GM12864 (cell line): ENCODE measurements around the gene ASB12.

Experiments used
- DNase-seq: peaks from one replicate; pipeline ENCODE4 v3.0.0-alpha.2; 2011; ENCODE audit warnings: low read depth
- H3K4me3 ChIP-seq: 2 replicates; pipeline ENCODE4 v1.5.1; 2011; ENCODE audit warnings: mild to moderate bottlenecking, low read depth, low read length, control low read depth
- CTCF ChIP-seq: IDR thresholded peaks from 2 replicates; pipeline ENCODE4 v1.5.1; 2011; ENCODE audit warnings: low read depth, mild to moderate bottlenecking, moderate library complexity, low read length, control low read depth, inconsistent platforms; ENCODE audit errors: missing control alignments

ASB12 gene

GRCh38 chrX:64186974-64187761 is 43.2 kb downstream of the ASB12 start:
- TF ChIP-seq CTCF, result no peak
- DNase-seq, result no peak
- no peak overlapping the region for H3K4me3 ChIP-seq

GRCh38 chrX:64184396-64184795 is 46.0 kb downstream of the ASB12 start:
- TF ChIP-seq CTCF, result no peak
- H3K4me3 ChIP-seq, result no peak overlapping the region
- DNase-seq, result no peak

GRCh38 chrX:64182208-64182607 is 48.2 kb downstream of the ASB12 start:
- H3K4me3 ChIP-seq, result no peak overlapping the region
- DNase-seq, result no peak
- no peak for TF ChIP-seq CTCF

- DNase-seq, result no peak
- H3K4me3 ChIP-seq, result no peak overlapping the region
- no peak for TF ChIP-seq CTCF
Measured at GRCh38 chrX:64176876-64177275, 53.5 kb downstream of the ASB12 start.
